HFF-Myc (cell line): ENCODE measurements around the gene LNP1.

Experiments used
- DNase-seq: peaks from one replicate; pipeline ENCODE4 v3.0.0-alpha.2; 2011; ENCODE audit warnings: low read depth; ENCODE audit errors: extremely low read depth
- H3K4me3 ChIP-seq: replicated peaks from 2 replicates; pipeline ENCODE4 v1.5.1; 2011; ENCODE audit warnings: low read depth, mild to moderate bottlenecking, control low read depth, low read length
- TF ChIP-seq, protein P1 (sequence below): IDR thresholded peaks from 2 replicates; pipeline ENCODE4 v1.5.1; 2012; ENCODE audit warnings: mild to moderate bottlenecking, low read depth, low read length, control low read depth; ENCODE audit errors: missing control alignments

LNP1 gene

DNA sequence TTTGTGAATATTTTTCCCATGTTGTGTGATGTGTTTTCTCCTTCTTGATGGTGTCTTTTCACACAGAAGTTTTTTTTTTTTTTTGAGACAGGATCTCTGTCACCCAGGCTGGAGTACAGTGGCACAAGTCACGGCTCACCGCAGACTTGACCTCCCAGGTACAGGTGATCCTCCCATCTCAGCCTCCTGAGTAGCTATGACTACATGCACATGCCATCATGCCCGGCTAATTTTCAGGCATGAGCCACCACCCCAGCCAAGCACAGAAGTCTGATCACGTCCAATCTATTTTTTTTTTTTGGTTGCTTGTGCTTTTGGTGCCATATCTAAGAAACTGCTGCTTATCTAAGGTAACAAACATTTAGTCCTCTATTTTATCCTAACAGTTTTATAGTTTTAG lies 25.0 kb upstream of the LNP1 start:
- DNase-seq, result no peak
- TF ChIP-seq, protein P1, sequence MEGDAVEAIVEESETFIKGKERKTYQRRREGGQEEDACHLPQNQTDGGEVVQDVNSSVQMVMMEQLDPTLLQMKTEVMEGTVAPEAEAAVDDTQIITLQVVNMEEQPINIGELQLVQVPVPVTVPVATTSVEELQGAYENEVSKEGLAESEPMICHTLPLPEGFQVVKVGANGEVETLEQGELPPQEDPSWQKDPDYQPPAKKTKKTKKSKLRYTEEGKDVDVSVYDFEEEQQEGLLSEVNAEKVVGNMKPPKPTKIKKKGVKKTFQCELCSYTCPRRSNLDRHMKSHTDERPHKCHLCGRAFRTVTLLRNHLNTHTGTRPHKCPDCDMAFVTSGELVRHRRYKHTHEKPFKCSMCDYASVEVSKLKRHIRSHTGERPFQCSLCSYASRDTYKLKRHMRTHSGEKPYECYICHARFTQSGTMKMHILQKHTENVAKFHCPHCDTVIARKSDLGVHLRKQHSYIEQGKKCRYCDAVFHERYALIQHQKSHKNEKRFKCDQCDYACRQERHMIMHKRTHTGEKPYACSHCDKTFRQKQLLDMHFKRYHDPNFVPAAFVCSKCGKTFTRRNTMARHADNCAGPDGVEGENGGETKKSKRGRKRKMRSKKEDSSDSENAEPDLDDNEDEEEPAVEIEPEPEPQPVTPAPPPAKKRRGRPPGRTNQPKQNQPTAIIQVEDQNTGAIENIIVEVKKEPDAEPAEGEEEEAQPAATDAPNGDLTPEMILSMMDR, result no peak
- no peak overlapping the region for H3K4me3 ChIP-seq

DNA sequence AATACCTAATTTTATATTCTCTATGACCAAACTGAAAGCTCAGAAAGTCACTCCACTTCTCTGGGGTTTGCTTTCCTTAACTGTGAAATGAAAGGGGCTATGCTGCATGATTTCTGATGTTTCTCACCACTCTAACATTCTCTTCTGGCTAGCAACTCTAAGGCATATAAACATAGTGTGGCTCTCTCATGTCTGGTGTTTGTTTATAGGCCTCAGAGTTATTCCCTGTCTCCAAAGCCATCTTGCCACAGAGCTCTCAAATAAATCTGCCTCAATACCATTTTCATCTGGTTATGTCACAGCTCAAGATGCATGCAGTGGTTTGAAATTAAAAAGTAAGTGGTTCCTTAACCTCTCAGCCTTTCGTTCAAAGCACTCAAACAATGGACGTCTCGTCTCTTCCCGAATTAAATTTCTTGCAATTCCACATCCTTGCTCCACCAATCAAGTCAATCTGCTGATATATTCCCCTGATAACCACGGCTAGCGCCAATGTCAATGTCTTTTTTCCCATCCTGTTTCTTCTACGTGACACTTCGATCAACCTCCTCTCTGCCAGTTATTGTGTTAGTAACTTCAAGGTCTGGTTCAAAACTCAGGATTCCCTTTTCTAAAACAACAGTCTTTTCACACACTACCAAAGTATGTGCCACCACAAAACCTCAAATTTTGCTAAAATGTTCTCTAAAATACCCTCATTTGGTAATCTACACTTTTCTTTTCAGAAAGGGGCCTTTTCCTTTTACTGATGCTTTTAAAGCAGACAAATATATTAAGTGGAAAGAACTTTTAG lies 16.4 kb upstream of the LNP1 start:
- no peak overlapping the region for H3K4me3 ChIP-seq
- TF ChIP-seq, protein P1, result no peak
- DNase-seq, result no peak

DNA sequence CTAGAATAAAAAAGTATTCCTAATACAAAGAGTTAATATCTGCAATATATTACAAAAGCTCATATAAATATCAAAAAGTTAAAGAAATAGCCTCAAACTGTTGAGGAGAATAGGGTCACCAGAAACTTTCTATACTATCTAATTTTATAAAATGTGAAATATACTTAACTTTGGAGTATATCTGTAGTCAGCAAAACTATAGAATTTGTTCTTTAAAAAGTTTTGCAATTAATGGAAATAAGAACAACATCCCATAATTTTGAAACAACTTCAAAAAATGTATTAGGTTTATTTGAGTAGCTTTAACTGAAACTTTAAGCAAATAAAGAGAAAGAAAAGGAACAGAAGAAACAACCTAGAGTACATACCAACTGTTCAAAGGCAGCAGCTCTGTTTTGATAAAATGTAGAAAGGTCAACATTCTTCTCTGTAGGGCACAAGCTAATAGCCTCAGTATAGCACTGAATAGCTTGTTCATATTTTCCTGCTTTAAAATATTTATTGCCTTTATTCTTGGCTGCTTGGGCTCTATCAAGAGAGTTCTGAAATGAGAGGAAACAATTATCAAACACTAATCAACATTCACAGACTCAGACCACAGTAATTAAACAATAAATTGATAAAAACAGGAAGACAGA lies 14.8 kb upstream of the LNP1 start:
- no peak for DNase-seq
- TF ChIP-seq, protein P1, result no peak
- no peak overlapping the region for H3K4me3 ChIP-seq

DNA sequence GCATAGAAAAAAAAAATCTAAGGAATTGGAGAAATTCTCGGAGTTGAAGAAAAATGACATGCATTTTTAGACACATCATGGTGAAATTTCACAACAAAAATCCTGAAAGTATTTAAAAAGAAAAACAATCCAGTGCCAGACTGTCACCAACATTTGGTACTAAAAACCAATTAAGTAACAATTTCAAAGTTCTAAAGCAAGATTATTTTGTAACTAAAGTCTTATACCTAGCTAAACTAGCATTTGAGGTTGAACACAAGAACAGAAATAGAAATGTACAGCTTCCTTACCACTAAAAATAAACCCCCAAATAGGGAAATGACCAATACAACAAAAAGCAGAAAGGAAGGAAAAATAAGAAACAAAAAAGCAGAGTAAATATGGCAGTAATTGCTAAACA lies 12.3 kb upstream of the LNP1 start:
- no peak overlapping the region for H3K4me3 ChIP-seq
- no peak for DNase-seq
- TF ChIP-seq, protein P1, result no peak

DNA sequence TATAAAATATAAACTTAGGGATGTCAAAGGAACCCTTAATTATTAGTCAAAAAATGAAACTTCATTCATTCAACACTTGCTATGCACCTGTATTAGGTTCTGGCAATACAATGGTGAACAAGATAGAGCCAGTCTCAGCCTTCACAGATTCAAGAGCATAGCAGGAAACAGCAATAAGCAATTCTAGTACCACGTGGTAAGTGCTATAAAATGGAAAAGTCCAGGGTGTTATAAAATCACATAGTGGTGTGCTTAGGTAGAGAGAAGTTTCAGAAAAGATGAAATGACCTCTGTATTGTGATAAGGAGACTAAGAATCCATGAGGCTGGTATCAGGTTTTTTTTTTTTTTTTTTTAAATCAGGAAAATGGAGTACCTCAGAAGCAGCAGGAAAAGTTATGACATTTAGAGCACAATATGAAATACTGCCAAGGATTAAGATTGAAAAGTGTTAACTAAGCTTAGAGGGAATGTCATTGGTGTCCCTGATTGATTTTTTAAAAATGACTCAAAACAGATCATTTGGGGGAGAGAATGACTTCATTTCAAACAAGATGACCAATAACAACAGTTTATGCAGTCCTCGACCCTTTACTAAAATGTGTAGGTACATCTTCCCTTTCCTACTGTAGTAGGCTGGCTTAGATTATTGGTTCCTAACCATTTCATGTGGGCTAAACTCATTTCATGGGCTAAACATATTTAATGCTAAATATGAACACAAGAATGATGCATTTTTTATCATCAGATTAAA lies 5.5 kb upstream of the LNP1 start:
- no peak overlapping the region for H3K4me3 ChIP-seq
- TF ChIP-seq, protein P1, result no peak
- DNase-seq, result no peak

DNA sequence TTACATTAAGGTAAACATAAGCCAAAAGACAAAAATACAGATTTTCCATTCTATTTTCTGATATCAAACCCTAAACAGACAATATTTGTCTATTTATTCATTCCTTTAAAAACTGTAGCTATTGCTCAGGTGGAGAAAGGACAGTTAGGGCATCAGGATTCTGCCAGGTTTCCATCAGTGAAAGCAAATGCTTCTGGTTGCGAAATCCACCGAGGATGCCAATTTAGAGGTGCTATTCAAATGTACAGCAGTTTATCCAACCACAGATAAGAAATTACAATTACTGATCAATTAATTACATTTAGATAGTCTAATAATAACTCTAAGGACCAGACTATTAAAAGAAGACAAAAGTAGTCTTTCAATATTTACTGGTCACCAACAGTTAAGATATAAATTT lies 4.4 kb upstream of the LNP1 start:
- no peak for DNase-seq
- TF ChIP-seq, protein P1, result no peak
- no peak overlapping the region for H3K4me3 ChIP-seq
